Measurements from ENCODE around the gene ROBO1.
A peak's percentile ranks its signal among the peaks of the same experiment; 100 is the strongest.

The ROBO1 gene

DNA sequence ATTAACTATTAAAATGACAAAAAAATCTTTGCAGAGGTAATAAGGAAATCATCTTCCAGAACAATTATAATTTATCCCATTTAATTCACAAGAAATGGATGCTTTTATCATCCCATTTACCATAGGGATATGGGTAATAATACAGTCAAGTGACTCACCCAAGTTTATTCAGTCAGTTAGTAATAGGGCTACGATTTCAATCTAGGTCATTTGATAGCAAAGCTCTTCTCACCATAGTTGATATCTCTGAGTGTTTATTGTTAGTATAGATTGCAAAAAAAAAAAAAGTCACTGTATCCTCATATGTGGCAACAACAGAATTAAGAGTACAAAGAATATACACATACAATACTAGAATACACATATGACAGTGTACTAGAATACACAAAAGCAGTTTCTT, 797.1 kb downstream of the ROBO1 start:
- DNase-seq (ENCODE audit: low read depth), result no peak
- H3K4me3 ChIP-seq (ENCODE audit: low read depth, low read length), result no peak overlapping the region
- TF ChIP-seq, protein P1, sequence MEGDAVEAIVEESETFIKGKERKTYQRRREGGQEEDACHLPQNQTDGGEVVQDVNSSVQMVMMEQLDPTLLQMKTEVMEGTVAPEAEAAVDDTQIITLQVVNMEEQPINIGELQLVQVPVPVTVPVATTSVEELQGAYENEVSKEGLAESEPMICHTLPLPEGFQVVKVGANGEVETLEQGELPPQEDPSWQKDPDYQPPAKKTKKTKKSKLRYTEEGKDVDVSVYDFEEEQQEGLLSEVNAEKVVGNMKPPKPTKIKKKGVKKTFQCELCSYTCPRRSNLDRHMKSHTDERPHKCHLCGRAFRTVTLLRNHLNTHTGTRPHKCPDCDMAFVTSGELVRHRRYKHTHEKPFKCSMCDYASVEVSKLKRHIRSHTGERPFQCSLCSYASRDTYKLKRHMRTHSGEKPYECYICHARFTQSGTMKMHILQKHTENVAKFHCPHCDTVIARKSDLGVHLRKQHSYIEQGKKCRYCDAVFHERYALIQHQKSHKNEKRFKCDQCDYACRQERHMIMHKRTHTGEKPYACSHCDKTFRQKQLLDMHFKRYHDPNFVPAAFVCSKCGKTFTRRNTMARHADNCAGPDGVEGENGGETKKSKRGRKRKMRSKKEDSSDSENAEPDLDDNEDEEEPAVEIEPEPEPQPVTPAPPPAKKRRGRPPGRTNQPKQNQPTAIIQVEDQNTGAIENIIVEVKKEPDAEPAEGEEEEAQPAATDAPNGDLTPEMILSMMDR (conservative IDR thresholded peaks at IDR 0.05; ENCODE audit: low read depth, low read length), result no peak

GRCh38 chr3:78969483-78969882, 798.3 kb downstream of the ROBO1 start:
- peak; percentile 62 for DNase-seq (ENCODE audit: low read depth)
- TF ChIP-seq, protein P1 (conservative IDR thresholded peaks at IDR 0.05; ENCODE audit: low read depth, low read length), result no peak

GRCh38 chr3:78967061-78967460, 800.7 kb downstream of the ROBO1 start:
- no peak overlapping the region for H3K4me3 ChIP-seq (ENCODE audit: low read depth, low read length)
- TF ChIP-seq, protein P1 (conservative IDR thresholded peaks at IDR 0.05; ENCODE audit: low read depth, low read length), result no peak
- no peak for DNase-seq (ENCODE audit: low read depth)

More at GRCh38 chr3:78969483-78969882, 798.3 kb downstream of the ROBO1 start:
- H3K4me3 ChIP-seq (ENCODE audit: low read depth, low read length), result no peak overlapping the region

GRCh38 chr3:78963771-78964170, 804.0 kb downstream of the ROBO1 start:
- TF ChIP-seq, protein P1 (conservative IDR thresholded peaks at IDR 0.05; ENCODE audit: low read depth, low read length), result no peak
- DNase-seq (ENCODE audit: low read depth), result peak; percentile 53
- H3K4me3 ChIP-seq (ENCODE audit: low read depth, low read length), result no peak overlapping the region

DNA sequence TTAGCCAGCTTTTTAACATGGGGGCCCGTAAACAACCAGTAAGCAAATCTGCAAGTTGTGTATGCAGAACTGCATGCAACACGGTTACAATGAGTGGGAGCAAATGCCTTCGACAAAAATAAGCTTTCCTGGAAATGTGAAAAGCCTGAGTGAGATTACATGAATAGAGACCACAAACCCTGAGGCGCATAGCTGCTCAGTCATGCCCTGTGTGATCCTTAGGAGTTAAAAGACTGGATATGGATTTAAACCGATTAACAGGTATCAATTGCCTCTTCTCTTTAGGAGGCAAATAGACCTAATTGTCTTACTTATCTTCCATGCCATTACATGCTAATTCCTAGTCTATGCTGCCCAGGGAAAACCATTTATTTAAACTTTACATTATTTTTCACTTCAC, 810.3 kb downstream of the ROBO1 start:
- H3K4me3 ChIP-seq (ENCODE audit: low read depth, low read length), result no peak overlapping the region
- TF ChIP-seq, protein P1 (conservative IDR thresholded peaks at IDR 0.05; ENCODE audit: low read depth, low read length), result no peak

DNA sequence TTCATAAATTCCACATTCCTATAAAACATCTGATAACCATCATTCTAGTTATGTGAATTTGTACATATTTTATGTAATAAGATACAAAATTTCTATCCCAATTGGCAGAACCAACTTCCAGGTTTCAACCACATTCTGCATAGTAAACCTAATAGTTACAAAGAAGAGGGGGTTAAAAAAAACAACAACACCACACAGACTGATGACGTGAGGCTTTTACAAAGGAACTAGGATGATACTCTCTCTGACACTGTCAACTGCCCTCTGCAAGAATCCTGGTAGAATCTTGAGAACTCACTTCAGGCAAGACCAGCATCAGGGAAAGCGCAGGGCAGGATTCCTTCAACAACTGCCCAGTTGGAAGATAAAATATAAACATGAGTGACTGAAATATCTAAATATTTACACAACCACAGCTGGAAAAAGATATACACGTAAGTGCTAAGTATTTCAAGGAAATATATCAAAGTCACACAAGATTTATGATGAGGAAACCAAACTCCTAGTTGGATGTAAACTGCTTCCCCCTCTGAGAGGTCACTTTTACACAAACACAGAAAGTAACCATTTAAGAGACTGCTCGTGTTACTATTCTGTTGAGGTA, 816.4 kb downstream of the ROBO1 start:
- peak; percentile 58 for DNase-seq (ENCODE audit: low read depth)
- no peak overlapping the region for H3K4me3 ChIP-seq (ENCODE audit: low read depth, low read length)
- TF ChIP-seq, protein P1 (conservative IDR thresholded peaks at IDR 0.05; ENCODE audit: low read depth, low read length), result no peak

More for the DNA sequence above, 810.3 kb downstream of the ROBO1 start:
- DNase-seq (ENCODE audit: low read depth), result no peak

DNA sequence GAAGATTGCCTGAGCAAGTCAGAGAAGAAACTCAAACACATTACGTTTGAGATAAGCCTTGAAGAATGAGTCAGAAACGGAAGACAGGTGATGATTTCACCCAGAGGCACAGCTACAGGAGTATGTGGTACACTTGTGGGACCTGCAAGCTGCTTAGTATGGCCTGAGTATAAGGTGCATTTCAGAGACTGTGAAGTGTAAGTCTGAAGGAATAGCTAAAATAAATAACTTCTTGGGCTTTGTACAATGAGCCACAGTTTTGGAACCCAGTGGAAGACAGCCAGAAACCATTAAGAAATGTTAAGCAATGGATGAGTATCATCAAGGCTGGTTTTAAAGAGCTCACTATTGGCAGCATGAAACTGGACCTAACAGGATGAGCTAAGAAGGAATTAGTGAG, 826.2 kb downstream of the ROBO1 start:
- DNase-seq (ENCODE audit: low read depth), result peak; percentile 78
- H3K4me3 ChIP-seq (ENCODE audit: low read depth, low read length), result no peak overlapping the region
- TF ChIP-seq, protein P1 (conservative IDR thresholded peaks at IDR 0.05; ENCODE audit: low read depth, low read length), result no peak
